Gastrocnemius medialis (tissue), 4 donors: Measurements from ENCODE around the gene SLC4A2.

Source experiments
- POLR2A ChIP-seq, 2 donors: fragments of 450-650 bp; IDR thresholded peaks; one replicate each; pipeline ENCODE4 v1.6.1; 2017; ENCODE audit warnings: antibody characterized with exemption in 2 of 2, mild to moderate bottlenecking in 2 of 2, moderate library complexity in 2 of 2
- TF ChIP-seq, protein P1 (sequence below), 5 experiments: fragments of 450-650 bp in 3 of 5; fragments of 200-600 bp in 2 of 5; sonication (generic) in 2 of 5; IDR thresholded peaks in 4 of 5; conservative IDR thresholded peaks in 1 of 5; 1 replicate in 4 of 5; 2 replicates in 1 of 5; pipeline ENCODE4 v1.5.1; 2016 to 2019; ENCODE audit warnings: antibody characterized with exemption in 5 of 5, mild to moderate bottlenecking in 3 of 5, moderate library complexity in 3 of 5

DNA sequence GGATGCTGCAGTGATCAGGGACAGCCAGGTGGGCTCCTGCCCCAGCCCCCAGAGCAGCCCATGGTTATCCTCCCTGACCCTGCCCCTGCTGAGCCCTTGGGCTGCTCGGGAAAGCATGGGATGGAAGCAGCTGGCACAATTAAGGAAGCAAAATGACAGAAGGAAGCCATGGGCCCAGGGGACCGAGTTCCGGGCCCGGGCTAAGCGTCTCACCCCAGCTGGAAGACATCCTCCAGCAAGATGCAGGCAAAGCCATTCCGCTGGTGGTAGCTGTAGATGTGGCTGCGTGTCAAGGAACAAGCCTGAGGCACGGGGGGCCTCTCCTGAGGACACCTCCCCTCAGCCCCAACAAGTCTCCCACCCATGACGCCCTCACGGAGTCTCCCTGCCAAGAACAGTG lies 36.2 kb upstream of the SLC4A2 start:
- TF ChIP-seq, protein P1, sequence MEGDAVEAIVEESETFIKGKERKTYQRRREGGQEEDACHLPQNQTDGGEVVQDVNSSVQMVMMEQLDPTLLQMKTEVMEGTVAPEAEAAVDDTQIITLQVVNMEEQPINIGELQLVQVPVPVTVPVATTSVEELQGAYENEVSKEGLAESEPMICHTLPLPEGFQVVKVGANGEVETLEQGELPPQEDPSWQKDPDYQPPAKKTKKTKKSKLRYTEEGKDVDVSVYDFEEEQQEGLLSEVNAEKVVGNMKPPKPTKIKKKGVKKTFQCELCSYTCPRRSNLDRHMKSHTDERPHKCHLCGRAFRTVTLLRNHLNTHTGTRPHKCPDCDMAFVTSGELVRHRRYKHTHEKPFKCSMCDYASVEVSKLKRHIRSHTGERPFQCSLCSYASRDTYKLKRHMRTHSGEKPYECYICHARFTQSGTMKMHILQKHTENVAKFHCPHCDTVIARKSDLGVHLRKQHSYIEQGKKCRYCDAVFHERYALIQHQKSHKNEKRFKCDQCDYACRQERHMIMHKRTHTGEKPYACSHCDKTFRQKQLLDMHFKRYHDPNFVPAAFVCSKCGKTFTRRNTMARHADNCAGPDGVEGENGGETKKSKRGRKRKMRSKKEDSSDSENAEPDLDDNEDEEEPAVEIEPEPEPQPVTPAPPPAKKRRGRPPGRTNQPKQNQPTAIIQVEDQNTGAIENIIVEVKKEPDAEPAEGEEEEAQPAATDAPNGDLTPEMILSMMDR (IDR thresholded peaks at IDR 0.05 in 4 of 5, conservative IDR thresholded peaks at IDR 0.05 in 1 of 5) = no peak
- TF ChIP-seq POLR2A (IDR thresholded peaks at IDR 0.05) = no peak
